ENCODE results near the gene ADI1. TPM values are rescaled to one million over a fixed set of nuclear protein-coding genes. Genes with fewer than 3 reads are reported as not detected.
A peak's percentile ranks its signal among the peaks of the same experiment; 100 is the strongest.

ADI1 gene
- polyA plus RNA-seq, 1 of the 3 experiments (the other 2 are of a cell fraction) = 67.2 TPM

- POLR2A ChIA-PET = interaction anchor here (1.0 to 1.3 kb wide), 2 partner anchors 9 to 101 kb away, joined by 3 read pairs; partner anchors contain the start of gene COLEC11
- H3K27me3 ChIP-seq (ENCODE audit: insufficient read depth) = no peaks in the 10 kb centered on the region
Observed at GRCh38 chr2:3493615-3494007, 25.7 kb downstream of the ADI1 start.

More at GRCh38 chr2:3493615-3494007, 25.7 kb downstream of the ADI1 start:
- H3K4me1 ChIP-seq (ENCODE audit: control insufficient read depth in 1 of 2, insufficient read depth in 2 of 2, low read depth in 1 of 2, low read length in 1 of 2) = peaks cover 0 to 9% of the 10 kb centered on the region in 2 experiments; a peak in 1 of 4 replicates
- no peaks in the 10 kb centered on the region for H3K9me3 ChIP-seq
- WGBS (ENCODE audit: low lambda C conversion rate) = 79% methylated on average over 10 of the region's 10 CpGs
- DNase-seq = peak; percentile 87
- peaks cover 4% of the 10 kb centered on the region for H3F3A ChIP-seq (replicated peaks; ENCODE audit: insufficient read depth)
- no peak overlapping the region for H3K27ac ChIP-seq (ENCODE audit: low read depth in 2 of 2, low read length in 1 of 2)
- TF ChIP-seq, protein P1, sequence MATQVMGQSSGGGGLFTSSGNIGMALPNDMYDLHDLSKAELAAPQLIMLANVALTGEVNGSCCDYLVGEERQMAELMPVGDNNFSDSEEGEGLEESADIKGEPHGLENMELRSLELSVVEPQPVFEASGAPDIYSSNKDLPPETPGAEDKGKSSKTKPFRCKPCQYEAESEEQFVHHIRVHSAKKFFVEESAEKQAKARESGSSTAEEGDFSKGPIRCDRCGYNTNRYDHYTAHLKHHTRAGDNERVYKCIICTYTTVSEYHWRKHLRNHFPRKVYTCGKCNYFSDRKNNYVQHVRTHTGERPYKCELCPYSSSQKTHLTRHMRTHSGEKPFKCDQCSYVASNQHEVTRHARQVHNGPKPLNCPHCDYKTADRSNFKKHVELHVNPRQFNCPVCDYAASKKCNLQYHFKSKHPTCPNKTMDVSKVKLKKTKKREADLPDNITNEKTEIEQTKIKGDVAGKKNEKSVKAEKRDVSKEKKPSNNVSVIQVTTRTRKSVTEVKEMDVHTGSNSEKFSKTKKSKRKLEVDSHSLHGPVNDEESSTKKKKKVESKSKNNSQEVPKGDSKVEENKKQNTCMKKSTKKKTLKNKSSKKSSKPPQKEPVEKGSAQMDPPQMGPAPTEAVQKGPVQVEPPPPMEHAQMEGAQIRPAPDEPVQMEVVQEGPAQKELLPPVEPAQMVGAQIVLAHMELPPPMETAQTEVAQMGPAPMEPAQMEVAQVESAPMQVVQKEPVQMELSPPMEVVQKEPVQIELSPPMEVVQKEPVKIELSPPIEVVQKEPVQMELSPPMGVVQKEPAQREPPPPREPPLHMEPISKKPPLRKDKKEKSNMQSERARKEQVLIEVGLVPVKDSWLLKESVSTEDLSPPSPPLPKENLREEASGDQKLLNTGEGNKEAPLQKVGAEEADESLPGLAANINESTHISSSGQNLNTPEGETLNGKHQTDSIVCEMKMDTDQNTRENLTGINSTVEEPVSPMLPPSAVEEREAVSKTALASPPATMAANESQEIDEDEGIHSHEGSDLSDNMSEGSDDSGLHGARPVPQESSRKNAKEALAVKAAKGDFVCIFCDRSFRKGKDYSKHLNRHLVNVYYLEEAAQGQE (IDR thresholded peaks at IDR 0.05; ENCODE audit: low read depth, low read length) = no peak
- TF ChIP-seq MEF2A (IDR thresholded peaks at IDR 0.05; ENCODE audit: borderline replicate concordance, low read depth) (no peak), SMC3 (IDR thresholded peaks at IDR 0.05; ENCODE audit: low read depth, low read length) (no peak), RCOR1 (IDR thresholded peaks at IDR 0.05; ENCODE audit: low read length) (no peak), CTCF (IDR thresholded peaks at IDR 0.05) (no peak), POLR2AphosphoS5 (IDR thresholded peaks at IDR 0.05; ENCODE audit: low read depth, low read length) (no peak), NFIC (IDR thresholded peaks at IDR 0.05; ENCODE audit: borderline replicate concordance) (no peak), RFX5 (IDR thresholded peaks at IDR 0.05; ENCODE audit: low read length) (no peak), SIN3A (IDR thresholded peaks at IDR 0.05; ENCODE audit: borderline replicate concordance, low read depth, low read length) (no peak), JUND (IDR thresholded peaks at IDR 0.05) (no peak), FOXM1 (IDR thresholded peaks at IDR 0.05; ENCODE audit: low read depth) (no peak), MAX (IDR thresholded peaks at IDR 0.05; ENCODE audit: low read depth) (no peak), TEAD4 (IDR thresholded peaks at IDR 0.05; ENCODE audit: borderline replicate concordance, insufficient read depth) (no peak), FOXJ3 (CRISPR knock-in tag; IDR thresholded peaks at IDR 0.05) (no peak), GABPA (IDR thresholded peaks at IDR 0.05; ENCODE audit: low read depth) (no peak), FOSL2 (IDR thresholded peaks at IDR 0.05; ENCODE audit: borderline replicate concordance, low read depth) (no peak)
- H4K20me1 ChIP-seq (ENCODE audit: insufficient read depth) = no peaks in the 10 kb centered on the region
- no peak overlapping the region for H3K4me2 ChIP-seq
- H3K36me3 ChIP-seq (replicated peaks in 1 of 2; ENCODE audit: control insufficient read depth in 1 of 2, insufficient read depth in 2 of 2, low read length in 1 of 2) = peaks cover 13 to 15% of the 10 kb centered on the region in 2 experiments
- no peaks in the 10 kb centered on the region for H3K9me2 ChIP-seq
- H3K9ac ChIP-seq = no peak overlapping the region
- no peaks in the 10 kb centered on the region for H3K79me2 ChIP-seq (ENCODE audit: insufficient read depth)
- no peak overlapping the region for H2AFZ ChIP-seq (ENCODE audit: low read depth)
- CTCF ChIA-PET = interaction anchor here (0.6 to 2.4 kb wide), 6 partner anchors 12 to 1584 kb away, joined by 3 to 7 read pairs (median 4); no protein-coding TSS in a partner anchor
- no peak overlapping the region for H3K4me3 ChIP-seq (ENCODE audit: low read depth in 2 of 2, low read length in 1 of 2)

All from SK-N-SH (cell line).